ENCODE measurements around the gene GSTO2. TPM values are rescaled to one million over a fixed set of nuclear protein-coding genes. Genes with fewer than 3 reads are reported as not detected.
A peak's percentile ranks its signal among the peaks of the same experiment; 100 is the strongest.

Gene GSTO2
- total and polyA plus RNA-seq, 12 donors: 0.25 to 1.6 (median 0.94) TPM

GRCh38 chr10:104299031-104299904 is 30.3 kb downstream of the GSTO2 start:
- H3K9me3 ChIP-seq: peaks cover 0 to 6% (median 0%) of the 10 kb centered on the region in 11 donors
- H3K27me3 ChIP-seq: no peaks in the 10 kb centered on the region
- WGBS, 2 donors: 35 to 46% methylated on average over 13 of the region's 13 CpGs
- H3K4me1 ChIP-seq: peaks cover 17 to 73% (median 60%) of the 10 kb centered on the region in 9 donors
- intact Hi-C loops (cut with DNase I): loop anchor here in 1 of 10 donors (2.0 kb wide), 1 partner anchor 40 kb away; the partner anchor contains the start of gene ITPRIP
- TF ChIP-seq CTCF (IDR thresholded peaks at IDR 0.05): no peak
- H3K27ac ChIP-seq: peak overlapping the region; percentile 84 to 96 (median 92)
- H3K4me3 ChIP-seq: peak overlapping the region in 6 of 10 donors; percentile 5 to 22 (median 13)
- no peaks in the 10 kb centered on the region for H3K36me3 ChIP-seq
- DNase-seq: peak in 1 of 2 donors; percentile 64
- peak; percentile 4 to 56 (median 32) for ATAC-seq

- intact Hi-C loops (cut with DNase I): loop anchor here in 4 of 10 donors (1.0 to 5.0 kb wide), 3 partner anchors 37 to 39 kb away; partner anchors contain the start of gene ITPRIP (in 3 of the 4)
- TF ChIP-seq CTCF (IDR thresholded peaks at IDR 0.05): no peak
- 22 to 23% methylated on average over 12 of the region's 12 CpGs for WGBS, 2 donors
- Histone ChIP-seq H3K36me3 (no peaks in the 10 kb centered on the region), H3K9me3 (peaks cover 0 to 6% (median 0%) of the 10 kb centered on the region in 11 donors), H3K27me3 (no peaks in the 10 kb centered on the region), H3K4me1 (peaks cover 18 to 78% (median 67%) of the 10 kb centered on the region in 9 donors), H3K27ac (peak overlapping the region; percentile 84 to 96 (median 92)), H3K4me3 (peak overlapping the region in 4 of 10 donors; percentile 5 to 10 (median 7))
- ATAC-seq: peak; percentile 30 to 87 (median 79)
- DNase-seq: peak in 1 of 2 donors; percentile 83
Observed at GRCh38 chr10:104300002-104300735, 31.2 kb downstream of the GSTO2 start.

- peak overlapping the region; percentile 81 to 95 (median 92) for H3K27ac ChIP-seq
- WGBS, 2 donors: 12 to 20% methylated on average over 7 of the region's 7 CpGs
- intact Hi-C loops (cut with DNase I): loop anchor here in 4 of 10 donors (1.0 to 5.0 kb wide), 3 partner anchors 36 to 38 kb away; partner anchors contain the start of gene ITPRIP (in 3 of the 4)
- ATAC-seq (peak; percentile 43 to 90 (median 76)), DNase-seq (peak; percentile 67 to 85)
- H3K4me3 ChIP-seq: peak overlapping the region in 2 of 10 donors; percentile 9 to 10
- no peaks in the 10 kb centered on the region for H3K36me3 ChIP-seq
- peaks cover 23 to 82% (median 74%) of the 10 kb centered on the region in 9 donors for H3K4me1 ChIP-seq
- peaks cover 0 to 6% (median 0%) of the 10 kb centered on the region in 11 donors for H3K9me3 ChIP-seq
- no peaks in the 10 kb centered on the region for H3K27me3 ChIP-seq
- TF ChIP-seq CTCF (IDR thresholded peaks at IDR 0.05): peak in 3 of 9 donors; percentile 18 to 31 (median 22)
Observed at GRCh38 chr10:104300736-104301292, 31.8 kb downstream of the GSTO2 start.
